ENCODE results near the gene RPS25. TPM values are rescaled to one million over a fixed set of nuclear protein-coding genes. Genes with fewer than 3 reads are reported as not detected.

RPS25 gene
- total and polyA plus RNA-seq, 9 of the 15 experiments (the other 6 are each of a cell fraction or from before 2014, with no cell fraction given): 1,553 to 5,486 (median 2,471) TPM

DNA sequence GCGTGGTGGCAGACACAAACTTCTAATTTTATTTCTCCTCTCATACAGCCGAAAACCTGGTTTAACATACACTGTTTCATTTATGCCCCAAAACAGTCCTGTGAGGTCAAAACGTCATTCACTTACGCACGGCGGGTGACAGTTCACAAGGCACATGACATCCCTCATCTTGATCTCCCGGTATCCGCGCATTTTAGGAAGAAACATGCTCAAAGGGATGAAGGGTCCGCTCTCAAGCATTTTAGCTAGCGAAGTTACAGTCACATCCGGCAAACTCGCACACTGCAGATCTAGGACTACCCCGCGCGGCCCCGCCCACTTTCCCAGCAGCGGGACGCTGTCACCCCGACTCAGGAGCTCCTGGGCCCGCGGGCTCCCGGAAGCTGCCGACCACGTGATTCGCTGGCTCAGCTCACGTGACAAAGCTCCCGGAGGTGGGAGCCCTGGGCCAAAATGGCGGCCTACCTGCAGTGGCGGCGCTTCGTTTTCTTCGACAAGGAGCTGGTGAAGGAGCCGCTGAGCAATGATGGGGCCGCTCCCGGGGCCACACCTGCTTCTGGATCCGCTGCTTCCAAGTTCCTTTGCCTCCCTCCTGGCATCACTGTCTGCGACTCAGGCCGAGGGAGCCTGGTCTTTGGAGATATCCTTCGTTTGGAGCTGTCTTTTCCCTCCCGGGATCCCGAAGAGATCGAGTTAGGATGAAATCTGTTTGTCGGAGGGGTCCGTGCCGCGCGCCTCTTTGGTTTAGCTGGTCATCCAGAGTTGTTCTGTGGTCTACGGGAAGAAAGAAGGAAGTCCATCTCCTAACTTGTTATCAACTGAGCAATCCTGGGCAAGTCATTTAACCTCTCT, 49.5 kb upstream of the RPS25 start, which contains the start of gene VPS11 (continued):
- TF ChIP-seq, protein P1, sequence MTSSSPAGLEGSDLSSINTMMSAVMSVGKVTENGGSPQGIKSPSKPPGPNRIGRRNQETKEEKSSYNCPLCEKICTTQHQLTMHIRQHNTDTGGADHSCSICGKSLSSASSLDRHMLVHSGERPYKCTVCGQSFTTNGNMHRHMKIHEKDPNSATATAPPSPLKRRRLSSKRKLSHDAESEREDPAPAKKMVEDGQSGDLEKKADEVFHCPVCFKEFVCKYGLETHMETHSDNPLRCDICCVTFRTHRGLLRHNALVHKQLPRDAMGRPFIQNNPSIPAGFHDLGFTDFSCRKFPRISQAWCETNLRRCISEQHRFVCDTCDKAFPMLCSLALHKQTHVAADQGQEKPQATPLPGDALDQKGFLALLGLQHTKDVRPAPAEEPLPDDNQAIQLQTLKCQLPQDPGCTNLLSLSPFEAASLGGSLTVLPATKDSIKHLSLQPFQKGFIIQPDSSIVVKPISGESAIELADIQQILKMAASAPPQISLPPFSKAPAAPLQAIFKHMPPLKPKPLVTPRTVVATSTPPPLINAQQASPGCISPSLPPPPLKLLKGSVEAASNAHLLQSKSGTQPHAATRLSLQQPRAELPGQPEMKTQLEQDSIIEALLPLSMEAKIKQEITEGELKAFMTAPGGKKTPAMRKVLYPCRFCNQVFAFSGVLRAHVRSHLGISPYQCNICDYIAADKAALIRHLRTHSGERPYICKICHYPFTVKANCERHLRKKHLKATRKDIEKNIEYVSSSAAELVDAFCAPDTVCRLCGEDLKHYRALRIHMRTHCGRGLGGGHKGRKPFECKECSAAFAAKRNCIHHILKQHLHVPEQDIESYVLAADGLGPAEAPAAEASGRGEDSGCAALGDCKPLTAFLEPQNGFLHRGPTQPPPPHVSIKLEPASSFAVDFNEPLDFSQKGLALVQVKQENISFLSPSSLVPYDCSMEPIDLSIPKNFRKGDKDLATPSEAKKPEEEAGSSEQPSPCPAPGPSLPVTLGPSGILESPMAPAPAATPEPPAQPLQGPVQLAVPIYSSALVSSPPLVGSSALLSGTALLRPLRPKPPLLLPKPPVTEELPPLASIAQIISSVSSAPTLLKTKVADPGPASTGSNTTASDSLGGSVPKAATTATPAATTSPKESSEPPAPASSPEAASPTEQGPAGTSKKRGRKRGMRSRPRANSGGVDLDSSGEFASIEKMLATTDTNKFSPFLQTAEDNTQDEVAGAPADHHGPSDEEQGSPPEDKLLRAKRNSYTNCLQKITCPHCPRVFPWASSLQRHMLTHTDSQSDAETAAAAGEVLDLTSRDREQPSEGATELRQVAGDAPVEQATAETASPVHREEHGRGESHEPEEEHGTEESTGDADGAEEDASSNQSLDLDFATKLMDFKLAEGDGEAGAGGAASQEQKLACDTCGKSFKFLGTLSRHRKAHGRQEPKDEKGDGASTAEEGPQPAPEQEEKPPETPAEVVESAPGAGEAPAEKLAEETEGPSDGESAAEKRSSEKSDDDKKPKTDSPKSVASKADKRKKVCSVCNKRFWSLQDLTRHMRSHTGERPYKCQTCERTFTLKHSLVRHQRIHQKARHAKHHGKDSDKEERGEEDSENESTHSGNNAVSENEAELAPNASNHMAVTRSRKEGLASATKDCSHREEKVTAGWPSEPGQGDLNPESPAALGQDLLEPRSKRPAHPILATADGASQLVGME (CRISPR knock-in tag; IDR thresholded peaks at IDR 0.05): 0 out of 2 replicates have a peak, but pooled peaks have one; percentile 8
- 0 out of 2 replicates have a peak, but pooled peaks have one; percentile 51 for TF ChIP-seq KLF1 (tag; IDR thresholded peaks at IDR 0.05)
- TF ChIP-seq, protein P2, sequence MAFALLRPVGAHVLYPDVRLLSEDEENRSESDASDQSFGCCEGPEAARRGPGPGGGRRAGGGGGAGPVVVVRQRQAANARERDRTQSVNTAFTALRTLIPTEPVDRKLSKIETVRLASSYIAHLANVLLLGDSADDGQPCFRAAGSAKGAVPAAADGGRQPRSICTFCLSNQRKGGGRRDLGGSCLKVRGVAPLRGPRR (CRISPR knock-in tag; IDR thresholded peaks at IDR 0.05): no peak
- TF ChIP-seq, protein P3, sequence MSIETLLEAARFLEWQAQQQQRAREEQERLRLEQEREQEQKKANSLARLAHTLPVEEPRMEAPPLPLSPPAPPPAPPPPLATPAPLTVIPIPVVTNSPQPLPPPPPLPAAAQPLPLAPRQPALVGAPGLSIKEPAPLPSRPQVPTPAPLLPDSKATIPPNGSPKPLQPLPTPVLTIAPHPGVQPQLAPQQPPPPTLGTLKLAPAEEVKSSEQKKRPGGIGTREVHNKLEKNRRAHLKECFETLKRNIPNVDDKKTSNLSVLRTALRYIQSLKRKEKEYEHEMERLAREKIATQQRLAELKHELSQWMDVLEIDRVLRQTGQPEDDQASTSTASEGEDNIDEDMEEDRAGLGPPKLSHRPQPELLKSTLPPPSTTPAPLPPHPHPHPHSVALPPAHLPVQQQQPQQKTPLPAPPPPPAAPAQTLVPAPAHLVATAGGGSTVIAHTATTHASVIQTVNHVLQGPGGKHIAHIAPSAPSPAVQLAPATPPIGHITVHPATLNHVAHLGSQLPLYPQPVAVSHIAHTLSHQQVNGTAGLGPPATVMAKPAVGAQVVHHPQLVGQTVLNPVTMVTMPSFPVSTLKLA (conservative IDR thresholded peaks at IDR 0.05): peak; percentile 95 to 98

Measured in K562 (cell line).